NCI-H1417 treated with DMSO at 0.1 percent for 48 hours (cell line): ENCODE data around the gene SEMA6A.

ENCODE experiments used
- DNase-seq: peaks from one replicate; lab custom pipeline; 2025; lab: John Stamatoyannopoulos, UW

Gene SEMA6A

DNA sequence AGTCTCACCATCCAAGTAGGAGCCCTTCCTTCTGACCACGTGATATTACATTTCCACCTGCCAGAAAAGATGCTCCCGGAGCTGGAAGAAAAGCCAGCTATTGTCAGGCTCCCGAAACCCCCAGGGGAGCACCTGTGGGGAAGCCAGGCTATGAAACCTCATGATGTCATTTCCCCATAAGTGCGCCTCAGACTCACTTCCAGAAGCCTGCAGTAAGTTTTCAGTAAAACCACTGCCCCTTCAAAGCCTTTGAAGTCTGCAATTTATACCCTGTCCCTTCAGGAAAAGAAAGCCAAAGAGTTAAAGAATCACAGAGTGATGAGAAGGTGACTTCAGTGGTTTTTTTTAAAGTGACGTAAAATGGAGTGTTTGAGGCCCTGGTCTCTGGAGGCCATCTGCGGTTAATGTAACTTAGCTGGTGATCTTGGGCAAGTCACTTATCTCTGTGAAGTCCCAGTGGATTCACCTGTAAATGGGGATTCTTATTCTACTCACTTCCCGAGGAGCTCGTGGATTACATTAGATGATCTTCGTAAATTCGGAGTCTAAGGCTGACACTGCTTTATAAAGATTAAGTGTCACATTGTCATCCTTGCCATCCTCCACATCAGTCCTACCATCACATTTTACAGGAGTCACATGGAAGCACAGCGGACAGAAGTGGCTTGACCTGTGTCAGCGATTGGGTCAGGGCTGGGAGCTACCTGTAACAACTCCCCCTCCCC lies 2.6 kb upstream of the SEMA6A start:
- DNase-seq, result no peak

DNA sequence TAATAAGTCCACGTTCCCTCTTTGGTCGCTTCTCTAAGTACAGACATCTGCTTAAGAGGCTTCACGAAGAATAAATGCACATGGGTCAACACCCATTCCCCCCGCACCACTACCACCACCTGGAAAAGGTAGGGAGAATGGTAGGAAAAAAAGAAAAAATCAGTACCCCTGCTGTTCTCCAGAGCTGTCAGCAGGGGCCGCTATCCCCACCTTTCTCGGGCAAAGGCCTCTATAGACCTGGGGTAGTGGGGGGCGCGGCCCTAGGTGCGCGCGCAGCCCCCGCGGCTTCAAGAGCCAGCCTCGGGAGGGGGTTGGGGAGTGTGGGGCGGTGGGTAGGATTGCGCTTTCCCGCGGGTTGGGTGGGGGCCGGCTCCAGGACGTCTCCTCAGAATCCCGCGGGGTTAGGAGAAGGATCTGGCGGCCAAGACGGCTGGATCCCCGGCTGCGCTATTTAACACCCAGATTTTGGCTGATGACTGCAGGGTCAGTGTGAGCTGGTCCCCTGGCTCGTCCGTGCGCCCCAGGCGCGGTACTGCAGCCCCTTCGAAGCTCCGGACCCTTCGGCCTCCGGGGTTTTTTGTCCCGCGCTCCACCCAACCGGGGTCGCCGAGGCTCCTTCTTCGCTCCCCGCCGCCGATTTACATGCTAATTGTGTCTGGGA lies 1.6 kb upstream of the SEMA6A start:
- no peak for DNase-seq

DNA sequence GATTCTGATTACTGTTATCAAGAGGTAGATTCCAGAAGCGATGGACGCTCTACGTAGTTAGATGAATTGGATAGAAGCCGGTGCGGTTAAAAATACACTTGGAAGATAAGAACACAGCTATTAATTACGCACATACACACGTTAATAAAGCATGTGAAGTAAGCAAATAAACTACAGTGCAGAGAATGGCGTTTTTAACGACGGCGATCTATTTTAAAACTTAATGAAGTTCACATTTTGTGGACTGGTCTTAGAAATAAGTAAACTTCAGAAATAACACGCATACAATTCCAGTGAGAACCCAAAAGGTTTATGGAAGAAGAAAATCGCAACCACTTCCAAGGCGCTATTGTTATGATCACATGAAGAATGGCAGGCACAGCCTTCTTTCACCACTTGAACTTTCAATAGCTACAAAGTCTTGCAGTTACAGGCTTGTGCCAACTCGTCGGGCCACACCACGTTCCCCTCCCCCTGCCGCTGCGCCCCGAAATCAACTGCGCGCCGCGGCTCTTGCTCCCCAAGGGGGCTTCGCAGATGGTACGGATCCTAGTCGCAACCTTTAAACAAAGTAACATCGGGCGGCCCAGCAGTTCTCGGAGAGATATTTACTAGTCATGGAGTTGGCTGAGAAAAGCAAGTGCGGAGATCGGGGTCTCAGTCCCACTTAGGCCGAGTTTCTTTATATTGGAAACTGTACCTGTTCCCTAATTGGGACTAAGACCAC lies 866 bp upstream of the SEMA6A start:
- no peak for DNase-seq

DNA sequence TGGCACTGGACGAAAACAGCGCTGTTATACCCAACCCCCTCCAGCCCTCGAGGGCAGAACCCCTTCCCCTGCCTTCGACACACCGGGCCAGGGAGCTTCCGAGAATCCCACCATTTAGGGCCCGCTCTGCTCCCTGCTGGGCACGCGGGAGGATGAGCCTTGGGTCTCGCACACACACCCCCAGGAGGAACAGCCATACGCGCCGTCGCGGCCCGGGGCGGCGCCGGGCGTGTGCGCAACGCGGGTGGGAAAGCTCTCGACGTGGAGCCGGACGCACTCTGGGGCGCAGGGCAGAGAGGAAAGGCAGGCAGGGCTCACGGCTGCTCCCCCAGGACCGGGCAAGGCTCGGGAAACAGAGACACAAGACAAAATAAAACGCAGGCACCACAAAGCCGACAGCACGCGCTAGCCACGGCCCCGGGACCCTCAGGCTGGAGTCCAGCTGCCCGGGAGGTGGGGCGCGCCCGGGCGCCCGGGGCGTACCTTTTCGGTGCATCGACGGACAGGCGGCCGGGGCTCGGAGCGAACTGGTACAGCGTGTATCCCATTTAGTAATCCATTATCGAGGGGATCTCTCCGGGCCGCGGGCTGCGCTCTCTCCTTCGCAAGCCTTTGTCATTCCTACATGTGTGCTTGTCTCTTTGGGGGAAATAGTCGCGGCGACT lies 789 bp downstream of the SEMA6A start:
- no peak for DNase-seq

DNA sequence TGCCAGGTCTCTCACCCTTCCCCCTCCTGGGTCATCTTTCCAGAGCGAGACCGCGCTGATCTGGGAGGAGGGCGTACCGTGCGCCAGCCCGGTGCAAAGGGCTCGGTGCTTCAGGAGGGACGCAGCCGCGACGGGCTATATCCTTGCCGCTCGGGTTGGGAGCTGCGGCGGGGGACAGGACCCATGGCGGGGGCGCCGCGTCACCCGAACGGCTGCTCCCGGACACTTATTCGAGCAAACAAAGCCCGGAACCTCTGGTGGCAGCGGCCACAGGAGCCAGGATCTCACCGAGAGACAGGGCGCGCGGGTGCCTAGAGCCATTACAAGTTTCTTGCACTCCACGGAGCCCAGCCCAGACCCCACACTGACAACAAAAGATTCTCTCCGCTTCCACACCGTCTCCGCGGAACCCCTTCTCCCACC lies 1.3 kb downstream of the SEMA6A start:
- no peak for DNase-seq

DNA sequence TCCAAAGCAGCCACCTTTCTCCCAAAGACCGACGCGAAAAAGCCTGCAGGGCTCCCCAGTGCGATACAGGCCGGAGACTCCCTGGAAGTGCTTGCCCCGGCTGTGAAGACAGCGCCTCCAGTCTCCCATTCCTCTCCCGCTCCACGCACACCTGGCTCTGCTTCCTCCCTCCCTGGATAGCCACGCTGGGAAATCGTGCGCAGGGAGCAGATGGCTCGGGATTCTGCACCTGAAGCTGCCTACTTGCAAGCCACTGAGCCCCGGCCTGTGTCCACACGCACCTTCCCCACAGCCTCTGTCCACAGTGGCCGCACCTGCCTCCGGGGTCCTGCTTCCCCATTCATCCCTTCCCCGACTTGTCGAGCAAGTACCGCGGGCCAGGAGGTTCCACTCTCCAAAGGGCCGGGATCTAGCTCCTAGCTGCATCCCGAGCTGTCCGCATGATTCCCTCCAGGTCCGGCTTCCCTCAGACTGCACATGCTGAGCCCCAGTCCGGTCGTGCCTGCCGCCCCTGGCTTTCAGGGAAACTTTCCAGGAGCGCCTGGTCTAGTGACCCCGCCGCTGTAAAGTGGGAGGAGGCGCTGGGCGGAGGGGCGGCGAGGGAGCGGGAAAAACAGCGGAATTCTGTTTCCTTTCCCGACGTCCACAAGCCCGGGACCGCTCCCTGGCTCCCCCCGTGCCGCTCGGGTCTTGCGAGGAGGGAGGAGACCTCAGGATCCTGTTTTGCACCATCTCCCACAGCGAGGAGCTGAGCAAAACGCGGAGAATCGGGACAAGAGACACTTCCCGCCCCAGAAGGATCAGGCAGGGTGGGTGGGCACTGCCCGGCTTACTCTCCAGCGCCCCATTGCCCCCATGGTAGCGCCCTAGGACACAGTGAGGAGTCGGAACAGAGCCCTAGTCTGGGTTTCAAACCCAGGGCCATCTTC lies 2.0 kb downstream of the SEMA6A start:
- peak; percentile 12 for DNase-seq

DNA sequence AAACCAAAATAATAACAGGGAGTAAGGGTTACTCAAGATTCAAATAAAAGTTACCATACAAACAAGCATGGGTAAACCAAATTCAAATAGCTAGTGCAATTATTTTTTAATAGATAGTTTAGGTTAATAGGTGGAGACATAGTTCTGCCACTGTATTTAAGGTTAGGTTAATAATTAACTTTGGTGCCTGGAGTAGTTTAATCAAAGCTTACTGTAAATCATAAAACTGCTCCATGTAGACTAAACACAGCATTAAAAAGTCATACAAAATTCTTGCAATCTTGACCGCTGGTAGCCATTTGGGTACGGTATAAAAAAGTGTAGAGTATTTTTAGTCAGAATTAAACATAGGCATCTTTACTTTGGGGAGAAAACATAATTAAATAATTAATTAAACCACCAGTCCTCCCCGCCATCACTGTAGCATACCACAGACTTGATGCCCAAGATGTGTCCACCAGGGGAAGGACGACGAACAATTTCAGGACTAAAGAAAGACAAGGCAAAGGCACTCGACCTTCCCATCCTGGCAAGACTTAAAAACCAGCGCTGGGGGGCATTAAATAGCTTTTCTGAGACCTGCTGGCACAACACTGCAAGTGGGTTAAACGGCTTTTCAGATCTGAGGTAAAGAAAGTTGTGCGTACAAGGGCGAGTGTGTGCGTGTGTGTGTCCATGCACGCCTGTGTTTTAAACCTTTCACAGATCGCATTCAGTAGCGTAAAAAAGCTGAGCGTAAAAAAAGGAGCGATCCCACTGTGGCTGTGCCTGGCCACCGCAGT lies 2.9 kb downstream of the SEMA6A start:
- DNase-seq, result no peak

DNA sequence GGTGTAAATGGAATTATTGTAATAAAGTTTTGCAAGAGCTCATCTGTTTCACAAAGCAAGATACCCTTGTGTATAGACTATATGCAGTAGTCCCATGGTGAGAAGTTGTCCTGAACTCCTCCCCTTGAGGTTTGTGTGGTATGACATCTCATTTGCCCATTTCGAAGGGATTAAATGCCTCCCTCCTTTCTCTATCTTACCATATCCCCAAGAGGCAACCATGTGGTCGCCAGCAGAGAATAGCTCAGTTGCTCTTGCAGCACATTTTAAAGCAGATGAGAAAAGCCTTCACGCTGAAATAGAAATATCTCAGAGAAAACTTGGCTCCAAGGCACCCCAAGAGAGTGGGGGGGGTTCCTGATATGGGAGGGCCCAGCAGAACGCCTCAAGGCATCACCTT lies 4.6 kb downstream of the SEMA6A start:
- no peak for DNase-seq

DNA sequence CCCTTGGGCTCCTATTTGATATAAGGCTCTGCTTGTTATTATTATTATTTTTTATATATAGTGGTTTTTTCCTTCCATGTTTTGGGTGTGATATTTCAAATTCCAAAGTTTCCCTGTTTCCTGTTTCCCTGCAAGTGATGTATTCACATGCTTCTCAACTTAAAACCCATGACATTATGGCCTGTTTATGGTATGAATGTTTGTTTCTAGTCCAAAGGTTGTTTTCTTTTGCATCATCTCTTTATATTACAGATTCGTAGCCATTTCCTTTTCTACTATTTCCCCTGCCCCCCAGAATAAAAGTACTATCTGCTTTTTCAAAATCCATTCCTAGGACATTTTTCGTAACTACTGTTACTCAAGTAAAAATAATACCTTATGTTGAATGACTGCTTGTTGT lies 7.5 kb downstream of the SEMA6A start:
- DNase-seq, result no peak

DNA sequence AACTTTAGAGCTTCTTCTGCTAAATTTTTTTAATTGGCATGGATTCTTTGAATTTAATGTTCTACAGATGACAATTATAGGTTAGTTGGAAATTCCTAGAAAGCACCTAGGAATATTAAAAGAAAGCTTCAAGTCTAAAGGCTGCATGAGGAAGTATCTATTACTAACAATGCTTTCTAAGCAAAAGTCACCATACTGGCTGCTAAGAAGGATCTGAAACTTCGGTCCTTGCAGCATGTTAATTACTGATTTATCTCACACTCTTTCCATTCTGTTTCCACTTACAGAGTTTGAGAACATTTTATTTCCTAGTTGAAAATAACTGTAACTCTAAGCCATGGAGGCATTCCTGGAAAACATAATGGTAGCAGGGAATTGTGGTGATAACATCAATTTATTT lies 8.4 kb downstream of the SEMA6A start:
- no peak for DNase-seq

DNA sequence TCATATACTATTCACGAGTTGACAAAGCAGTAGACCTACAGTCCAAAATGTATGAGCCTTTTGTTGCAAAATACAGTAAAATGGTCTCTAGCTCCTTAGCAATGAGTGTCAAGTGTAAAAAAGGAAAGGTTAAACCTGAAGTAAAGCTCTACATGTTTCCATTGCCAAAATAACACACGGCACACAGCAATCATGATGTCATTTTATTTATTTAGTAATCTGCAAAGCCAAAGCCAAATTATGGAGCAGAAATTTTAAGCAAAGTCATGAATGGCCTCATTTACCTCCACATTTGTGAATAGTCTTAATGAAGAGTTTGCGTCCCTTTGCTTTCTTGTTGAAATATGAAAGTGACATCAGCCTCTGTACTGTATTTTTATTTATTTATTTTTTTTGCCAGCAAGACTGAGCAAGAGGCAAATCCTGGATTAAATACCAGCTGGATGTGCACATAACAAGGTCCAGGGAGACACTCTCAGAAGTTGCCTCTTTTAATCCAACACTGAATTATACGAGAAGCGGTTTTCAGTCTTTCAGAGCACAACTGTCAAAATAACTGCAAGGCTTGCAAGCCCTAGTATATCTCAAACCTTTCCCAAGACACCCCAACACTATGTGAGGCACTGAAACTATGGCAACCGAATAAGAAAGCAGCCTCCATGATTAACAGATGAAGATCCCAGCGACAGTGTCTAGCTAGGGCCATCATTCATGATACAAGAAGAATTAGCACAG lies 9.7 kb downstream of the SEMA6A start:
- DNase-seq, result no peak

DNA sequence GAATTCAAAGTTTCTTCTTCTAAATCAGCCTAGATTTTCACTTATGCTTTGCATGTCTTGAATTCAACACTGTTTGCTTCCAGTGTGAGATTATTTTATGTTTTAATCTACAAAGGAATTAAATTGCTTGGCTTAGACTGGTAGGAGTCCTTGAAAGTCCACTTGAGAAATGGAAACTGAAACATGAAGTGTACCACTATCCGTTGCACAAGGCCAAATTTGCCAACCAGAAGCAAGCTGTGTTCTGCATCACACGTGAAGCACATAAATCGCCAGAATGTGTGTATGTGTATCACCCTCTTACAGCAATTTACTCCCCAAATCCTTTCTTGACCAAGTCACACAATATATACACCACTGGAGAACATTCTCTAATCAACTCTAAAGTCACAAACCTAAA lies 10.3 kb downstream of the SEMA6A start:
- DNase-seq, result no peak

DNA sequence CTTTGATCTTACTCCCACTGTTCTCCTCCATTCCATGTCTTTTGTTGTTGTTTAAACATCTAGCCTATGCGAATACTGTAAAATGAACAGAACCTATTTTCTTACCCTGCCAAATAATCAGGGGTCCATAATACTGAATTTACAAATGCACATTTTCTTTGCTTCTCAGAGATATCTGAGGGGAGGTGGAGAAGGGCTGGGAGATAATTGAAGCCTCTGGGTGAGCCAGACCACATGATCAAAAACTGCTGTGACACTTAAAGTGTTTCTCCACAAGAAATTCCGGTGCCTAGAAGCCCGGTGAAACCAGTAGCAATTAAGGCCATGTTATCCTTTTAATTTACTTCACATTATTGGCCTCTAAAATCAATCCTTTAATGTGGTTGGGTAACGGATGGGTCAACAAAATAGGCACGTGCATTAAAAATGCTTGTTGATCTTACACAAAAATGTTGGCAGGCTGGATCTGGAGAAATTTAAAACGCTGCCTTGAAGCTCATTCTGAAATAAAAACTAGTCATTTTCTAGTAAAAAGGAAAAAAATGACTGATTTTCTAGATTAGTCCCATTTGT lies 10.8 kb downstream of the SEMA6A start:
- DNase-seq, result no peak

DNA sequence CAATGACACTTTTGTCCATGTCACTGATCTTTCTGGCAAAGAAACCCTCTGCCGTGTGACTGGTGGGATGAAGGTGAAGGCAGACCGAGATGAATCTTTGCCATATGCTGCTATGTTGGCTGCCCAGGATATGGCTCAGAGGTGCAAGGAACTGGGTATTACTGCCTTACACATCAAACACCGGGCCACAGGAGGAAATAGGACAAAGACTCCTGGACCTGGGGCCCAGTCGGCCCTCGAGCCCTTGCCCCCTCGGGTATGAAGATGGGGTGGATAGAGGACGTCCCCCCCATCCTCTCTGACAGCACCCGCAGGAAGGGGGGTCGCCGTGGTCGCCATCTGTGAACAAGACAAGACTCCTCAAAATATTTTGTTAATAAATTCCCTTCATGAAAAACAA lies 12.0 kb downstream of the SEMA6A start:
- no peak for DNase-seq

DNA sequence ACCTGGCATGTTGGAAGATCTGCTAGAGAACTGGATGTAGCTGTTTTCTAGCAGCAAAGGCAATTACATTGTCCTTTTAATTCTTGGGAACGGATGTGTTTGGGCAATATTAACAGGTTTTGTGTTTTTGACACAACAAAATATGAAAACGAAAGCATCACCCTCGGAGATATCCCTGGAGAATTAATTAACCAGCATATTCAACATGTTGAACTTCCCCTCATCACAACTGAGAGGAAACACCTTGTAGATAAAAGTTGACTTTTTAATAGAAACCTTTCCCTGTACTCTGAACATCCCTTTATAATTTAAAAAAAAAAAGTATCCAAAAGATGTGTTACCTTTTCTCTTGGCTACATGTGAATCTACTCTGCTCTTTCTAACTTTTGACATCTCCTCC lies 13.0 kb downstream of the SEMA6A start:
- DNase-seq, result no peak

DNA sequence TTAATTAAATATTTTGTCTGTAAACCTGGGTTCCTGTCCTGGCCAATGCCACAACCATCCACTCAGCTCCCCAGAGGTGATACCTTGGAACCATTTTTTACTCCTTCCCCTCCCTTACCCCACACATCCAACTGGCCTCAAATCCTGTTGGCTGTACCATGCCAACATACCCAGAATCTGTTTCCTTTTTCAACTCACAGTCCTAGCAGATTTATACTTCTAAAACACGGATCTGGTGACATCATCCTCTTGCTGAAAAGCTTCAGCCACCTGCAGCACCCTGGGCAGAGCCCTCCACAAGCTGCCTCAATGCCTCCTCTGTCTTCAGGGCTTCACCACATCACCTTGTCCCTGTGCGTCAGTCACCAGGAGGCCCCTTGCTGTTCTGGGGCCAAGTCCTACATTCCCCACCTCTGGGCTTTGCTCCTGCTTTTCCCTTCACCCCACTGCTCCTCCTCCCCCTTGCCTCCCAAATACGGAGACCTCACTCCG lies 14.9 kb downstream of the SEMA6A start:
- DNase-seq, result no peak

DNA sequence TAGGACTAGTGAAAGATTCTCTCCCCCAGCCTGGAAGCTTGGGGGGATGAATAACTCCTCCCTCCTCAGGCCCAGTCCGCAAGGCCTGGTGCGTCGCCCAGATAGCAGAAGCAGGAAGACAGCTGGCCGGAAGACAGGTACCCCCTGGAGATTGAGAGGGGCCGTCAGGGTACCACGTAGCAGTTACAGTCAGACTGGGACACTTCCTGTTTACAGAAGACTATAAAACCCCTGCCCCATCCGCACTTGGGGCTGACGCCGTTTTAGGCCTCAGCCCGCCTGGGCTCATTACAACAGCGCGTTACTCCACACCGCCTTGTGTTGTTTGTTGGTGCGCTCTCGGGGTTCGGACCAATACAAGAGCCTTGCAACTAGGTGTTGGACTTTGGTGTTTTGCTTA lies 15.4 kb downstream of the SEMA6A start:
- DNase-seq, result no peak

DNA sequence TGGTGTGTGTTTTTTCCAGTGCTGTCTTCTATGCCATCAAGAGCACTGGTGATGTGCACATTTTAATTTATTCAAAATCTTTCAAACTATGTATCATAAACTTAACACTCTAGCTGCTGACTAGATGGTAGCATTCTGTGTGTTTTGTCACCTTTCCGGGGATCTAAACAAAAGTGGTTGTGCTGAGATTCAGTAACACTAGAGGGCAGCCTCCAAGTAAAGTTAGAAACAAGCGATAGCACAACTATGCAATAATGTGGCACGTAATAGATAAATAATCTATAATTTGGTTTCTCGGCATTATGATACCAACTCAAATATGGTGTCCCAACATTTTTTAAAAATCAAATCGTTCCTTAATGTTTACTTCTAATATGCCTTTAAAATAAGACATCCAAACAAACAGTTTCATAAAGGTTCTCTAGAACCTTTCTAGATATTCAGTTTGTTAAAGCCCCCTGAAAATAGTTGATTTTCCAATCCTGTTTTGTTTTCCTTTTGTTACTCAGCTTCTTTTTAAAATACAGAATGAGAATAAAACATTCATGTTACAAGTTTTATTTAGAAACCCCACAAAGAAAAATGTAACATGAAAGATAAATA lies 16.9 kb downstream of the SEMA6A start:
- no peak for DNase-seq

DNA sequence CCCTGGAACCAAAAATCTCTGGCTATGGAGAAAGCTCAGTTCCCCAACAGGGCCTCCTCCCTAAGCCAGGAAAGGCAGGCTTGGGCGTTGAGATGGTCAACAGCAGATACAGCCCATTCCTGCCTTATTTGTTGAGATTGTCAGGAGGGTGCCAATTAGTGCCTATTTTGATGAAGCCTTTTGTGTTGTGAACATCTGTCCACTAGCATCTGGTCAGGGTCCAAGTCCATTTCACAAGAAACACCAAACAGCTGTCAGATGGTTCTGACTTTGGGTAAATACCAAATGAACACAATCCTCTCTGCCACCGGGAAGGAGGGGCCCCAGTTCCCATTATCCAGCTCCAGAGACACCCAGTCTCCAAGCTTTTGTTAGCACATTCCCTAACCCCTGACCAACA lies 19.9 kb downstream of the SEMA6A start:
- DNase-seq, result no peak
